AG04450 (cell line): ENCODE results near the gene WDPCP. TPM values are rescaled to one million over a fixed set of nuclear protein-coding genes. Genes with fewer than 3 reads are reported as not detected.

Source experiments
- CTCF ChIA-PET: fragments of 300-600, 350-600 bp; formaldehyde crosslinking; extraction: SDS; loops from one replicate; lab custom pipeline; 2022; ENCODE audit warnings: antibody characterized with exemption, inconsistent platforms; lab: Charles Lee
- POLR2A ChIA-PET: fragments of 350-600 bp; formaldehyde crosslinking; extraction: SDS; loops from one replicate; lab custom pipeline; 2021; ENCODE audit warnings: antibody characterized with exemption, inconsistent platforms; lab: Yijun Ruan, JAX
- DNase-seq: peaks from one replicate; pipeline ENCODE4 v3.0.0-alpha.2; 2011; ENCODE audit warnings: low read depth, low spot score
- H3K27ac ChIP-seq: one replicate; pipeline ENCODE4 v1.5.1; 2012; ENCODE audit warnings: low read depth, low read length, control low read depth
- H3K27me3 ChIP-seq: one replicate; pipeline ENCODE4 v1.6.0; 2012; ENCODE audit warnings: low read length; ENCODE audit not compliant: control insufficient read depth, insufficient read depth
- H3K4me3 ChIP-seq: 2 replicates; pipeline ENCODE4 v1.5.1; 2011; ENCODE audit warnings: mild to moderate bottlenecking, low read depth, low read length, control low read depth
- H3K9me3 ChIP-seq: 2 replicates; pipeline ENCODE4 v1.5.1; 2012; ENCODE audit warnings: low read length; ENCODE audit not compliant: control insufficient read depth, insufficient read depth
- polyA plus RNA-seq: library from polyadenylated mRNA; depleted of rRNA; stranded (reverse); fragments of >200 nt; gene quantifications from 2 replicates; pipeline ENCODE4 v1.2.3, GENCODE V29; 2011
- TF ChIP-seq, protein P1 (sequence below): IDR thresholded peaks from 2 replicates; pipeline ENCODE4 v1.5.1; 2011; ENCODE audit warnings: low read depth, low read length, control low read depth, inconsistent platforms

WDPCP gene
- polyA plus RNA-seq, 1 experiment, result 4.7 TPM

DNA sequence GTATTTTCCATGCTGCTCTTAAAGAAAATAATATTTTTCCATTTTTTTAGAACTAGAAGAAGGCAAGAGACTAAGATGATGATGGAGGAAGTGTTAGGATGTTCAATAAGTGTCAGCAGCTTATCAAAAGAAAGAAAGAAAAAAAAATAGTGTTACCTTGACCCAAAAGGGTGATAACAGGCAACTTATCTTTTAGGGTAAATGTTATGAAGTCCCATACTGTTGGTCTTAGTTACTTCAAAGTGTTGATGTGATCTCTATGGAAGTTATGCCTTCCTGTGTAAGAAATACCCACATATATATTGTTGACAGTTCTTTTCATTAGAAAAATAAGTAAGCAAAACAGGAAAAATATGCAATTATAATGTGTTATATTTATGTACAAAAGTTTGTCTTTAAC is 394.1 kb downstream of the WDPCP start:
- Histone ChIP-seq H3K9me3 (no peaks in the 10 kb centered on the region), H3K27ac (no peak overlapping the region), H3K4me3 (no peak overlapping the region), H3K27me3 (no peaks in the 10 kb centered on the region)
- DNase-seq, result no peak
- ChIA-PET POLR2A (interaction anchor here (0.6 kb wide), 1 partner anchor 394 kb away, joined by 3 read pairs; the partner anchor contains the start of gene WDPCP), CTCF (interaction anchor here (0.6 to 0.7 kb wide), 2 partner anchors 9 to 53 kb away, joined by 3 read pairs; no protein-coding TSS in a partner anchor)
- TF ChIP-seq, protein P1, sequence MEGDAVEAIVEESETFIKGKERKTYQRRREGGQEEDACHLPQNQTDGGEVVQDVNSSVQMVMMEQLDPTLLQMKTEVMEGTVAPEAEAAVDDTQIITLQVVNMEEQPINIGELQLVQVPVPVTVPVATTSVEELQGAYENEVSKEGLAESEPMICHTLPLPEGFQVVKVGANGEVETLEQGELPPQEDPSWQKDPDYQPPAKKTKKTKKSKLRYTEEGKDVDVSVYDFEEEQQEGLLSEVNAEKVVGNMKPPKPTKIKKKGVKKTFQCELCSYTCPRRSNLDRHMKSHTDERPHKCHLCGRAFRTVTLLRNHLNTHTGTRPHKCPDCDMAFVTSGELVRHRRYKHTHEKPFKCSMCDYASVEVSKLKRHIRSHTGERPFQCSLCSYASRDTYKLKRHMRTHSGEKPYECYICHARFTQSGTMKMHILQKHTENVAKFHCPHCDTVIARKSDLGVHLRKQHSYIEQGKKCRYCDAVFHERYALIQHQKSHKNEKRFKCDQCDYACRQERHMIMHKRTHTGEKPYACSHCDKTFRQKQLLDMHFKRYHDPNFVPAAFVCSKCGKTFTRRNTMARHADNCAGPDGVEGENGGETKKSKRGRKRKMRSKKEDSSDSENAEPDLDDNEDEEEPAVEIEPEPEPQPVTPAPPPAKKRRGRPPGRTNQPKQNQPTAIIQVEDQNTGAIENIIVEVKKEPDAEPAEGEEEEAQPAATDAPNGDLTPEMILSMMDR, result no peak

DNA sequence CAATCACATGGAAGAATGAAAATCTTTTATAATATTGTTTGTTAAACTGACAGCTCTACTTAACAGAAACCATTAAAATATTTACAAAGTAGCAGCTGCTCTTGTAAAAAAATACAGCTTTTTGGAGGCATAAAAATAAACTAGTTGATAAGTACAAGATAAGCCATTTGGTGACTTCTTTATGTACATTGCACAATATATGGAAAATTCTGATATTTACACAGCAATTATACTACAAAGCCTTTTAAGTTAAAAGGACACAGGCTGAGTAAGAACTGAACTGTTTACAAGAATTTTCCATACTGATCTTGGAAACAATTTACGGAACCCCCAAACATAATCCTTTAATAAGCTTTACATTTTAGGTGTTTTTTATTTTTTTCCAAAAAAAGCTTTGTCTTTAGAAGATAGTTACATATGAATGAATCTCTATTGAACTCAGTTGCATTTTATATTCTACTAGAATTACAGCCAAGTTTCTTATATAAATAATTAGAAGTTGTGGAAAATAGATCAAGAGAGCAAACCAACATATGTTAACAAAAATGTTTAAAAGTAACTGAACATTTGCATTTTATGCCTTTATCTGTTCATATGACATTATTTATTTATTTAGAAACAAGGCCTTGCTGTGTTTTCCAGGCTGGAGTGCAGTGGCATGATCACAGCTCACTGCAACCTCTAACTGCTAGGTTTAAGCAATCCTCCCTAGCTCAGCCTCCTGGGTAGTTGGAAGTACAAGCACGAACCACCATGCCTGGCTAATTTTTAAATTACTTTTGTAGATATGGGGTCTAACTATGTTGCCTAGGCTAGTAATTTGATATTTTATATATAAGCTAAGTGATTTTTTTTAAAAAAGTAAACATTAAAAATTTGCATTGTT is 395.1 kb downstream of the WDPCP start:
- TF ChIP-seq, protein P1, result no peak
- Histone ChIP-seq H3K9me3 (no peaks in the 10 kb centered on the region), H3K4me3 (no peak overlapping the region), H3K27ac (no peak overlapping the region), H3K27me3 (no peaks in the 10 kb centered on the region)
- DNase-seq, result no peak
- ChIA-PET POLR2A (interaction anchor here (0.6 kb wide), 1 partner anchor 395 kb away, joined by 3 read pairs; the partner anchor contains the start of gene WDPCP), CTCF (interaction anchor here (0.5 to 0.6 kb wide), 3 partner anchors 54 to 669 kb away, joined by 3 read pairs; no protein-coding TSS in a partner anchor)

DNA sequence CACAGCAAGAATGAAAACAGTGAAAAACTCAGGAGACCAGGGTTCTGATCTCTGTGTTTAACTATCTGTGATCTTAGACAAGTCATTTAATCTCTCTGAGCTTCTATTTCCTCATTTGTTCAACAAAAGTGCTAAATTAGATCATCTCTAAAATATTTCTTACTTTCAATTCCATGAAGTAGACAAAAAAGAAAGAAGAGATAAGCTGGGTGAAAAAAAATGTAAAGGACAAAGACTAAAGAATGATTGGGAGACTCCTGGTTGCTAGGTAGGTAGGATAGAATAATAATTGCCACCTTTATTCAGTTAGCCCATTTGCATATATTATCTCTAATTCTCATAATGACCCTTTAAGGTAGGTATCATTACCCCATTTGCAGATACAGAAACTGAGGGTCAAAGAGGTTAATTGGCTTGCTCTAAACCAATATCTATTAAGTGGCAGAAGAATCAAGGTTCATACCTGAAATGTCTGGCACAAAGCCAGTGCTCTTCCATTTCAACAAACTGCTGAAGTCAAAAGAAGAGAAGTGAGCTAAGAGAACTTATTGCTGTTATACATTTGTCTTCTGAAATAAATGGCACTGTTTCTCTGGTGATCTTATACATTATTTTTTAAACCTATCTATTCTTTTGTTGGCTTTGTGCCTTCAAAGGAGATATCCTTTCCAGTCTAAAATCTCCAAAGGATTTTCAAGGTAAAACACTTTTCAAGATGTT is 395.9 kb downstream of the WDPCP start:
- TF ChIP-seq, protein P1, result no peak
- Histone ChIP-seq H3K9me3 (no peaks in the 10 kb centered on the region), H3K27ac (no peak overlapping the region), H3K4me3 (no peak overlapping the region), H3K27me3 (no peaks in the 10 kb centered on the region)
- DNase-seq, result no peak
- CTCF ChIA-PET, result no interaction called here
- POLR2A ChIA-PET, result no interaction called here

DNA sequence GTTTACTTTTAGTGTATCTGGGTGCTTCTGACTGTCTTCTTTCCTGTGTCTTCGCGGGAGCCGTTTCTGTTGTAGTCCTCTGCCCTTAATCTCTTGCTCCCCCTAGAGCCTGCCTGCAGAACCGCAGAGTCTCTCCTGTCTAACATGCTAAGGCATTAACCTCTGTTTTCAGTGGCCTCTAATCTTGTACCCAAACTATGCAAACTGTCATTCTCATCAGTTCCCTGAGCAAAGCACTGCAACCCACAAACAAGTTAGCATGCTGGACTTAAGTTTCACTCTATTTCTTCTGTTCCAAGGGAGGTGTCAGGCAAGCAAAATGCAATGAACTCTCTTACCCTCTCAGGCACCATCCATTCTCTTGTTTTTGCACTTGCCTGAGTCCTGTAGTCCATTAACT is 399.3 kb downstream of the WDPCP start:
- no peak overlapping the region for H3K27ac ChIP-seq
- no peaks in the 10 kb centered on the region for H3K27me3 ChIP-seq
- DNase-seq, result peak; percentile 16
- POLR2A ChIA-PET, result no interaction called here
- H3K9me3 ChIP-seq, result no peaks in the 10 kb centered on the region
- CTCF ChIA-PET, result interaction anchor here (0.5 to 1.8 kb wide), 17 partner anchors 10 to 731 kb away, joined by 3 to 13 read pairs (median 3); no protein-coding TSS in a partner anchor
- H3K4me3 ChIP-seq, result no peak overlapping the region
- TF ChIP-seq, protein P1, result peak; percentile 93
